HEK293T (cell line): ENCODE data around the gene RAB6C.

Experiments used
- ARNT ChIP-seq: fragments of 450-650 bp; IDR thresholded peaks from 2 replicates; pipeline ENCODE4 v1.6.1; 2017; ENCODE audit warnings: mild to moderate bottlenecking
- ELF4 ChIP-seq: fragments of 450-650 bp; IDR thresholded peaks from 2 replicates; pipeline ENCODE4 v1.6.1; 2017; ENCODE audit warnings: antibody characterized with exemption
- FOXM1 ChIP-seq: fragments of 450-650 bp; IDR thresholded peaks from 2 replicates; pipeline ENCODE4 v1.6.1; 2017; ENCODE audit warnings: mild to moderate bottlenecking, borderline replicate concordance
- NFRKB ChIP-seq: fragments of 450-650 bp; IDR thresholded peaks from 2 replicates; pipeline ENCODE4 v1.6.1; 2016; ENCODE audit warnings: mild to moderate bottlenecking, moderate library complexity
- SUZ12 ChIP-seq: fragments of 450-650 bp; IDR thresholded peaks from 2 replicates; pipeline ENCODE4 v1.6.1; 2016; ENCODE audit warnings: mild to moderate bottlenecking
- TF ChIP-seq, protein P1 (sequence below): fragments of 450-650 bp; IDR thresholded peaks from 2 replicates; pipeline ENCODE4 v1.6.1; 2016

DNA sequence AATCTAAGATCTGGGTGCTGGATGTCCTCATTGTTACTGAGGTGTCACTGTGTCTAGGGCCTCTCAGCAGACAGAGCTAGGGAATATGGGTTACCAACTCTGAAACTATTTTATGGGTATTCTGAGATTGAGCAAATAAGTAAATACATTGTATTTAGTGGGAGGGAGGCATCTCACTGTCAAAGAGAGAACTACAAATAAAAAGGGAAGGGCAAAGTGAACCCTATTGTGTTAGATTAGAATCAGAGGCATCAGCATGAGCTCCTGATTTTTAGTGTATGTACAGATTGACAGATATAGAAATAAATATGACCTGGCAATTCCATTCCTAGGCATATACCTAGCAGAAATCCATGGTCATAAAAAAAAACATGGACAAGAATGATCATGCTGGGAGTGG, 33.9 kb upstream of the RAB6C start:
- TF ChIP-seq FOXM1 (no peak), SUZ12 (no peak), ARNT (no peak), ELF4 (no peak), NFRKB (no peak)
- TF ChIP-seq, protein P1, sequence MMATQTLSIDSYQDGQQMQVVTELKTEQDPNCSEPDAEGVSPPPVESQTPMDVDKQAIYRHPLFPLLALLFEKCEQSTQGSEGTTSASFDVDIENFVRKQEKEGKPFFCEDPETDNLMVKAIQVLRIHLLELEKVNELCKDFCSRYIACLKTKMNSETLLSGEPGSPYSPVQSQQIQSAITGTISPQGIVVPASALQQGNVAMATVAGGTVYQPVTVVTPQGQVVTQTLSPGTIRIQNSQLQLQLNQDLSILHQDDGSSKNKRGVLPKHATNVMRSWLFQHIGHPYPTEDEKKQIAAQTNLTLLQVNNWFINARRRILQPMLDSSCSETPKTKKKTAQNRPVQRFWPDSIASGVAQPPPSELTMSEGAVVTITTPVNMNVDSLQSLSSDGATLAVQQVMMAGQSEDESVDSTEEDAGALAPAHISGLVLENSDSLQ = no peak
